CD4-positive, alpha-beta T cell treated with Interleukin-6 at 100 ng/mL for 8 hours (primary cell): Measurements from ENCODE around the gene MYO5A.
"Not testable (repeated sequence)": the region's sequence is repeated elsewhere in the genome, so short reads cannot be mapped to it uniquely, and the experiment has no call there.

Experiments
- DNase-seq: peaks from one replicate; pipeline ENCODE4 v3.0.0-alpha.2; 2020; ENCODE audit warnings: mixed read lengths, low spot score

MYO5A gene

GRCh38 chr15:52419494-52419893, 109.2 kb downstream of the MYO5A start:
- no peak for DNase-seq

- DNase-seq = no peak
Measured at GRCh38 chr15:52417957-52418356, 110.7 kb downstream of the MYO5A start.

GRCh38 chr15:52417521-52417920, 111.2 kb downstream of the MYO5A start:
- no peak for DNase-seq

GRCh38 chr15:52416566-52416965, 112.1 kb downstream of the MYO5A start:
- not testable (repeated sequence) for DNase-seq

GRCh38 chr15:52415628-52416027, 113.1 kb downstream of the MYO5A start:
- DNase-seq = no peak

- DNase-seq = no peak
Measured at GRCh38 chr15:52414936-52415335, 113.7 kb downstream of the MYO5A start.

GRCh38 chr15:52408823-52409222, 119.9 kb downstream of the MYO5A start:
- DNase-seq = no peak

GRCh38 chr15:52407374-52407773, 121.3 kb downstream of the MYO5A start:
- DNase-seq = no peak

- no peak for DNase-seq
Measured at GRCh38 chr15:52406601-52407000, 122.1 kb downstream of the MYO5A start.

- no peak for DNase-seq
Measured at GRCh38 chr15:52405856-52406255, 122.8 kb downstream of the MYO5A start.

- no peak for DNase-seq
Measured at GRCh38 chr15:52397118-52397517, 131.6 kb downstream of the MYO5A start.

GRCh38 chr15:52394118-52394517, 134.6 kb downstream of the MYO5A start:
- no peak for DNase-seq

GRCh38 chr15:52392008-52392687, 136.5 kb downstream of the MYO5A start:
- no peak for DNase-seq

- DNase-seq = no peak
Measured at GRCh38 chr15:52391069-52391468, 137.6 kb downstream of the MYO5A start.

GRCh38 chr15:52385670-52386069, 143.0 kb downstream of the MYO5A start:
- no peak for DNase-seq

- DNase-seq = no peak
Measured at GRCh38 chr15:52383100-52383588, 145.5 kb downstream of the MYO5A start.

GRCh38 chr15:52382647-52383046, 146.0 kb downstream of the MYO5A start:
- no peak for DNase-seq

- no peak for DNase-seq
Measured at GRCh38 chr15:52379395-52380106, 149.1 kb downstream of the MYO5A start.

- no peak for DNase-seq
Measured at GRCh38 chr15:52378746-52379394, 149.8 kb downstream of the MYO5A start.

GRCh38 chr15:52370010-52370409, 158.7 kb downstream of the MYO5A start:
- DNase-seq = no peak

GRCh38 chr15:52369455-52369854, 159.2 kb downstream of the MYO5A start:
- no peak for DNase-seq

- DNase-seq = no peak
Measured at GRCh38 chr15:52369030-52369429, 159.7 kb downstream of the MYO5A start.

- no peak for DNase-seq
Measured at GRCh38 chr15:52368402-52368801, 160.3 kb downstream of the MYO5A start.
